Fibroblast of gingiva (primary cell): Measurements from ENCODE around the gene ULK4.
"Not testable (repeated sequence)": the region's sequence is repeated elsewhere in the genome, so short reads cannot be mapped to it uniquely, and the experiment has no call there.

Experiments
- DNase-seq: peaks from one replicate; pipeline ENCODE4 v3.0.0-alpha.2; 2011; ENCODE audit warnings: low read depth

The ULK4 gene

GRCh38 chr3:41304593-41304992, 657.3 kb downstream of the ULK4 start:
- DNase-seq, result peak; percentile 54

- DNase-seq, result no peak
Measured at GRCh38 chr3:41302295-41302694, 659.6 kb downstream of the ULK4 start.

- DNase-seq, result no peak
Measured at GRCh38 chr3:41301548-41301947, 660.4 kb downstream of the ULK4 start.

DNA sequence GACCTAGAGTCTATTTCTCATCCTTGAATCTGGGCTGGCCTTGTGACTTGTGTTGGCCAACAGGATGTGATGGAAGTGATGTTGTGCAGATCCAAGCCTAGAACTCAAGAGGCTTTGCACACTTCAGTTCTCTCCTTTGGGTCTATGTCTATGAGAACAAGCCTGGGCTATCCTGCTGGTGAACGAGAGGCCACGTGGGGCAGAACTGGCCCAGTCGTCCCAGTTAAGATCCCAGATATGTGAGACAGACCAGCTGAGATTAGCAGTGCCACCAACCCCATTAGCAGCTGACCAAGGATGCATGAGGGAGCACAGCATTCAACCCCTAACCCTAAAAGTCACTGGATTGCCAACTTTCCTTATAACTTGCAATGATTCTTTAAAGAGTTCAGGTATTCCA, 662.9 kb downstream of the ULK4 start:
- DNase-seq, result no peak

- no peak for DNase-seq
Measured at GRCh38 chr3:41297750-41298149, 664.2 kb downstream of the ULK4 start.

DNA sequence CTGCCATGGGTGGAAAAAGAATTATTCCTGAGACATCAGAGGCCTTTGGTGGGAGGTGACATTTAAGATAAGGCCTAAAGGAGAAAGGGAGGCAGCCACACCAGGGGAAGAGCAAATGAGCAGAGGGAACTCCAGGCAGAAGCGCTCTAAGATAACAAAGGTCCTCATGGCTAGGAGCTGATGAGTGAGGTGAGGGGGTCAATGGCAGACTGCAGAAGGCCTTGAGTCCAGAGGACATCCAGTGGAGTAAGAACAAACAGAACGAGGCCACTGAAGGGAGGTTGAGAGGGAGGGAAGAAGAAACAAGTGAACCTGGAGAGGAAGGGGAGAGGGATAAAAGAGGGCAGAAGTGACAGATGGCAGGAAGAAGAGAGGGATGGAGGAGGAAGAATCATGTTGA, 665.3 kb downstream of the ULK4 start:
- DNase-seq, result no peak

DNA sequence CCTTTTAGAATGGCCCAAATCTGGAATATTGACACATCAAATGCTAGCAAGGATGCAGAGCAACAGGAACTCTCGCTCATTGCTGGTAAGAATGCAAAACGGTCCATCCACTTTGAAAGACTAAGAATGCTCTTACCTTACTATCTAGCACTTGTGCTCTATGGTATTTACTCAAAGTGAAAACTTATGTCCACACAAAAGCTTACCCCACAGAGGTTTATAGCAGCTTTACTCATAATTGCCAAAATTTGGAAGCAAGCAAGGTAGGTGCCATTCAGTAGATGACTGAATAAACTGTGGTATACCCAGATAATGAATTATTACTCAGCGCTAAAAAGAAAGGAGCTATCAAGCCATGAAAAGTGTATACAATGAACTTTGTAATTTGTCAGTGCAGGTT, 666.2 kb downstream of the ULK4 start:
- no peak for DNase-seq

DNA sequence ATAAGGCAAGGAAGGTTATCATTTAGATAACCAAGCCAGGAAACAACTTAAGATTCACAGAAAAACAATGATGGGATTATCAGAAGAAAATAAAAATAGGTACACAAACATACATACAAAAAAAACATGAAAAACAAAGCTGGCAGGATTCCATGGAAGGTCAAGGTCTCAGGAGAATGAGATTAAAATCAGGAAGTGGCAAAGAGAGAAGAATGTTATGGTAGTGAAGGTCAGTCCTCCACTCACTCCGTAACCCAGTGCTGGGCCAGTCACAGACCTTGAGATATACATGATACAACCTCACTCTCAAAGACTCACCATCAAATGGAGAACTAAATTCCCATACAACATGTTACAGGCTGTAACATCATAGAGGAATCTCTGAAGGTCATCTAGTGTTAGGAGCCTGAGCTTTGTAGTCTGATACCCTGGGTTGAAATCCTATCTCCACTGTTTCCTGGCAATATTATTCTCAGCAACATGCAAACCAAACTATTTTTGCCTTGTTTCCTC, 668.7 kb downstream of the ULK4 start:
- no peak for DNase-seq

GRCh38 chr3:41290736-41291135, 671.2 kb downstream of the ULK4 start:
- DNase-seq, result no peak

GRCh38 chr3:41290306-41290705, 671.6 kb downstream of the ULK4 start:
- DNase-seq, result no peak

DNA sequence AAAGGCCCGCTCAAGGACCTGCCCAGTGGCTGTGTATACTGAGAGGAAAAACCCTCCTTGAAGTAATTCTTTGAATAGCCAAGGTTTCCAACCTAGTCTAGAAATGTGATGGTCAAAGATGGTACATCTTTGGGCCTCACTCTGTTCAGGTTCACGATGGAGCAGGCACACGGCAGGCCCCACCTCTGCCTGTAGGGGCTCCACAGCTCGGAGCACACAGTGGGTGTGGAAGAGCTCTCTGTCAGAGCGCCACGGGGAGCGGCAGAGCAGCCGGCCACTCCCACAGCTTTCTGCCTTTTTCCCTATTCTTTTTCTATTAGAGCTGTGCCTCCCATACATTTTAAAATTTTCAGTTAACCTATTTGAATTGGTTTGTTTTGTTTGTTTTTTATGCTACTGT, 673.1 kb downstream of the ULK4 start:
- DNase-seq, result no peak

DNA sequence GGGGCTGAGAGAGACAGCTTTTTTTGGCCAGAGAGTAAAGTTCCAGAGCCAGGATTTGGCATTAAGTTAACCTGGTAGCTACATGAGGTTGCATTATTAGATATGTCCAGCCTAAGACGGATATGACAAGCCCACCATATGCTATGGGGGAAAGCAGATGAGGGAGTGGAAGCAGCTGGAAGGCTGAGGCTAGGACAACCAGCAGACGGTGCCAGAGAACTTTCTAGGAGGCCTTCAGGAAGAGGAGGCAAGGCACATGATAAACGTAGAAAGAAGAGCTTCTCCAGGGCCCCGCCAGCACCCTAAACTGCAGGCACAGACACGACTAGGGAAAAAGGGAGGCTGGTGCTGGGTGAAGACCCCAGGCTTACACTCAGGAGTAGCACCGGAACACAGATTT, 675.6 kb downstream of the ULK4 start:
- no peak for DNase-seq

GRCh38 chr3:41284934-41285333, 677.0 kb downstream of the ULK4 start:
- DNase-seq, result not testable (repeated sequence)

DNA sequence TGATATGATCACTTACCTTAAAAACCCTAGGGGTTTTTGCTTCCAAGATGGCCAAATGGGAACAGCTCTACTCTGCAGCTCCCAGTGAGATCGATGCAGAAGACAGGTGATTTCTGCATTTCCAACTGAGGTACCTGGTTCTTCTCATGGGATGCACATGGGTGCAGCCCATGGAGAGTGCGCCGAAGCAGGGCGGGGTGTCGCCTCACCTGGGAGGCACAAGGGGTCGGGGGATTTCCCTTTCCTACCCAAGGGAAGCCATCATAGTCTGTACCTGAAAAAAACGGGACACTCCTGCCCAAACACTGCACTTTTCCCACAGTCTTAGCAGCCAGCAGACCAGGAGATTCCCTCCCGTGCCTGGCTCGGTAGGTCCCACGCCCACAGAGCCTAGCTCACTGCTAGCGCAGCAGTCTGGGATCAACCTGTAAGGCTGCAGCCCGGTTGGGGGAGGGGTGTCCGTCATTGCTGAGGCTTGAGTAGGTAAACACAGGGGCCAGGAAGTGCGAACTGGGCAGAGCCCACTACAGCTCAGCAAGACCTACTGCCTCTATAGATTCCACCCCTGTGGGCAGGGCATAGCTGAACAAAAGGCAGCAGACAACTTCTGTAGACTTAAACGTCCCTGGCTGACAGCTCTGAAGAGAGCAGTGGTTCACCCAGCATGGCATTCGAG, 684.0 kb downstream of the ULK4 start:
- no peak for DNase-seq

GRCh38 chr3:41276191-41276590, 685.7 kb downstream of the ULK4 start:
- DNase-seq, result no peak

DNA sequence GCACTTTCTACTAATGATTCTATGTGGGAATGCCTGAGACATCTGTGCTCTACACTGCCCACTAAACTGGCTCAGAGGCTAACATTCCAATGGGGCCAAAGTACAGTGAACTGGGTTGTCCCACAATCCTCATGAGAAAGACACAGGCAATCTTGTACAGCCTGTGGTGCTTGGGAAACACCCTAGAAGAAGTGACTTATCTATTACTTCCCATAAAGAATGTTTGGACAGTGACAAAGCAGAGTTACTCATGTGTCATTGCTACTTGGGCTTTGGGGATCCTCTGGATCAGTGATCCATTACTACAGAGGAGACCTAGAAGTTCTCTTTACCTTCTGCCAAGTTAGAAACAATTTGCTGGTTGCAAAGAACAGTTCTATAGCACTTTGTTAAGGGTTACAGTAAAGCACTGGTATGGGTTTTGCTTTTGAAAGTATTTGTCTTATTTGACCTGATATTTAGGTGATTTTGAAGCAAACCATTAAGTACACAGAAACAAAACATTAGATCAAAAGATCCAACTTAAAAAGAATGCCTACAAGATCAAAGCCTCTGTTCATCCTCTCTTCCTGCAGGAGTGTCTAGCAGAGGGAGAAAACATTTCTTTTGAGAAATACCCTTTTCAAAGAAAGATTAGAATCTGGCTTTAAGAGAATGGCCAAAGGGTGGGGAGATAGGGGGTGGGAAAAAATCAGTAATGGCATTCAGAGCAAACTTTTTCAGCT, 686.8 kb downstream of the ULK4 start:
- DNase-seq, result peak; percentile 85

DNA sequence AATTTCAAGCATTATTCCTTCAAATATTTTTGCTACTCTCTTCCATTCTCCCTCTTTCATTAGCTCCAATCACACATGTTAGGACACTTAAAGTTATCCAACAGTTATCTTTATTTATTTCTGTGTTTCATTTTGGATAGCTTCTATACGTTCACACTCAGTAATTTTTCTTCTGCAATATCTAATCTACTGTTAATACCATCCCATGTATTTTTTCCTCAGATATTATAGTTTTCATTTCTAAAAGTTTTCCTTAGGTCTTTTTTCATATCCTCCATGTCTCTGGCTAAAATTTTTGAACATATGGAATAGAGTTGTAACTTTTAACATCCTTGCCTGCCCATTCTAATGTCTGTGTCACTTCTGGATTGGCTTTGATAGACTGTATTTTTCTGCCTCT, 689.2 kb downstream of the ULK4 start:
- DNase-seq, result no peak

- peak; percentile 94 for DNase-seq
Measured at GRCh38 chr3:41267975-41268640, 693.8 kb downstream of the ULK4 start.

GRCh38 chr3:41265823-41266273, 696.1 kb downstream of the ULK4 start:
- DNase-seq, result peak; percentile 18

GRCh38 chr3:41265011-41265545, 696.8 kb downstream of the ULK4 start:
- no peak for DNase-seq

DNA sequence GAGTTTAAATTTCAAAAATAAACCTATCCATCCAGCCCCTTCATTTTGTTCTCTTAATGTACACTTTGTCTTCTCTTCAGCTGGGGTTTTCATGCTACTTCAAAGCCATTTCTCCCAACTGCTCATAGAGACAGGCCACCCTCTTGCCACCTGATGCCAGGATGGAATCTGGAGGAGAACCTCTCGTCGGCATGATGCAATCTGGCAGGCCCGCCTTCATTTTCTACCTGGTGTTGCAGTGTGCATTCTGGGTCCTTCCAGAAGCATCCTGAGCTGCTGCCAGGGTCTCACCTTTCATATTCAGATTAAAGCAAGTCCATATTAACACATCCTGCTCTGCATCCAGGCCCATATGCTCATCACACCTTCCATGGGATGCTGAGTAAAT, 701.8 kb downstream of the ULK4 start:
- no peak for DNase-seq

GRCh38 chr3:41259449-41260062, 702.3 kb downstream of the ULK4 start:
- no peak for DNase-seq
